ENCODE measurements around the gene ENDOU.

GRCh38 chr12:47770086-47770726 is 44.9 kb upstream of the ENDOU start:
- TF ChIP-seq CTCF (conservative IDR thresholded peaks at IDR 0.05; ENCODE audit: low read length) (no peak), EZH2phosphoT487 (IDR thresholded peaks at IDR 0.05; ENCODE audit: borderline replicate concordance, low read depth, low read length) (no peak)
